Melanocyte of skin (primary cell): Measurements from ENCODE around the gene L1TD1. TPM values are rescaled to one million over a fixed set of nuclear protein-coding genes. Genes with fewer than 3 reads are reported as not detected.

Experiments
- total RNA-seq, 2 donors: library from RNA; depleted of rRNA; stranded (reverse); fragments of >200 nt; gene quantifications; 2 replicates each; pipeline ENCODE4 v1.2.3, GENCODE V29; 2012

Gene L1TD1
- total RNA-seq: under 1 TPM; 0.67 to 0.69 TPM

GRCh38 chr1:62194651-62195544 is at the start of gene L1TD1:
L1TD1 (plus strand) TSS chr1:62194849; CDS start chr1:62206629, 11,780 bp downstream.

Other genes starting within 250 kb of the L1TD1 start
- gene KANK4, start 124.6 kb downstream of the L1TD1 start, total RNA-seq: not detected
- gene USP1, start 242.2 kb downstream of the L1TD1 start, total RNA-seq: 10 to 100 TPM; 10.7 to 20.6 TPM